Upper lobe of left lung (tissue), 6 donors: ENCODE measurements around the gene ARHGEF2. TPM values are rescaled to one million over a fixed set of nuclear protein-coding genes. Genes with fewer than 3 reads are reported as not detected.

Experiments
- ATAC-seq, 2 donors: fragments of 200-7000 bp; cut with Tn5 transposase; one replicate each; pipeline ENCODE4 v1.9.1; 2022; ENCODE audit warnings: mild to moderate bottlenecking in 2 of 2, moderate library complexity in 2 of 2; ENCODE audit not compliant: low FRiP score in 2 of 2
- DNase-seq, 2 donors: peaks; one replicate each; pipeline ENCODE4 v3.0.0-alpha.2; 2019 to 2020
- H3K27ac ChIP-seq, 4 donors: fragments of 200-600 bp; sonication (generic); one replicate each; pipeline ENCODE4 v1.5.1; 2016 to 2019
- H3K27me3 ChIP-seq, 4 donors: fragments of 200-600 bp; sonication (generic); one replicate each; pipeline ENCODE4 v1.5.1; 2017 to 2019
- H3K36me3 ChIP-seq, 4 donors: fragments of 200-600 bp; sonication (generic); one replicate each; pipeline ENCODE4 v1.5.1; 2016 to 2019
- H3K4me1 ChIP-seq, 4 donors: fragments of 200-600 bp; sonication (generic); one replicate each; pipeline ENCODE4 v1.5.1; 2018 to 2019
- H3K4me3 ChIP-seq, 4 donors: fragments of 200-600 bp; sonication (generic); one replicate each; pipeline ENCODE4 v1.5.1; 2017 to 2019; ENCODE audit warnings: mild to moderate bottlenecking in 2 of 4, moderate library complexity in 1 of 4
- H3K9me3 ChIP-seq, 4 donors: fragments of 200-600 bp; sonication (generic); one replicate each; pipeline ENCODE4 v1.5.1; 2018 to 2019
- CTCF ChIP-seq, 6 experiments: fragments of 450-650 bp in 4 of 6; fragments of 200-600 bp in 2 of 6; sonication (generic) in 2 of 6; IDR thresholded peaks; one replicate each; pipeline ENCODE4 v1.5.1; 2016 to 2019; ENCODE audit warnings: antibody characterized with exemption in 6 of 6
- EP300 ChIP-seq, 4 donors: sonication (generic); formaldehyde crosslinking; IDR thresholded peaks; one replicate each; pipeline ENCODE4 v1.5.1; 2017; ENCODE audit warnings: antibody characterized with exemption in 4 of 4, control low read depth in 2 of 4
- POLR2A ChIP-seq, 4 donors: fragments of 450-650 bp; IDR thresholded peaks; one replicate each; pipeline ENCODE4 v1.5.1; 2016 to 2017; ENCODE audit warnings: antibody characterized with exemption in 4 of 4, mild to moderate bottlenecking in 2 of 4
- POLR2AphosphoS5 ChIP-seq, 2 donors: sonication (generic); formaldehyde crosslinking; IDR thresholded peaks; one replicate each; pipeline ENCODE4 v1.5.1; 2017; ENCODE audit warnings: antibody characterized with exemption in 2 of 2
- WGBS, 2 donors: methylation state at CpG; one replicate each; pipeline ENCODE4 v1.1.5; 2017 to 2018; 5-methylcytosine and 5-hydroxymethylcytosine counted together
- total RNA-seq, 6 donors: library from RNA; depleted of rRNA in 4 of 6; stranded (reverse); fragments of >200 nt in 4 of 6; gene quantifications; one replicate each; pipeline versions ENCODE4 v1.1.0 to v1.2.1, GENCODE V29; 2016 to 2021
- donor health status: DM: no; HTN: no; CAD: no; lungs with moderate emphysema.
- donor health status: DM: no; HTN: yes; CAD: no; lungs with severe emphysema.

The ARHGEF2 gene
- total RNA-seq, 6 donors from 2014 or later: 198 to 969 (median 229) TPM

GRCh38 chr1:155904261-155904660 is 74.1 kb downstream of the ARHGEF2 start:
- 95 to 96% methylated on average over 12 of the region's 12 CpGs for WGBS, 2 donors
- TF ChIP-seq CTCF (IDR thresholded peaks at IDR 0.05) (no peak), POLR2AphosphoS5 (IDR thresholded peaks at IDR 0.05) (no peak), POLR2A (IDR thresholded peaks at IDR 0.05) (no peak), EP300 (IDR thresholded peaks at IDR 0.05) (no peak)
- no peak overlapping the region for H3K4me3 ChIP-seq
- DNase-seq (no peak), ATAC-seq (no peak)
- no peaks in the 10 kb centered on the region for H3K9me3 ChIP-seq
- peaks cover 70 to 100% (median 89%) of the 10 kb centered on the region in 4 donors for H3K36me3 ChIP-seq
- H3K27ac ChIP-seq: no peak overlapping the region
- no peaks in the 10 kb centered on the region for H3K27me3 ChIP-seq
- H3K4me1 ChIP-seq: peaks cover 0 to under 1% (median 0%) of the 10 kb centered on the region in 4 donors

GRCh38 chr1:155900161-155900560 is 78.2 kb downstream of the ARHGEF2 start:
- peaks cover 48 to 92% (median 80%) of the 10 kb centered on the region in 4 donors for H3K36me3 ChIP-seq
- no peaks in the 10 kb centered on the region for H3K27me3 ChIP-seq
- WGBS, 2 donors: 87 to 88% methylated on average over 4 of the region's 4 CpGs
- TF ChIP-seq POLR2AphosphoS5 (IDR thresholded peaks at IDR 0.05) (no peak), CTCF (IDR thresholded peaks at IDR 0.05) (no peak), EP300 (IDR thresholded peaks at IDR 0.05) (no peak), POLR2A (IDR thresholded peaks at IDR 0.05) (no peak)
- H3K4me3 ChIP-seq: no peak overlapping the region
- no peaks in the 10 kb centered on the region for H3K9me3 ChIP-seq
- no peaks in the 10 kb centered on the region for H3K4me1 ChIP-seq
- DNase-seq: no peak
- ATAC-seq: no peak
- H3K27ac ChIP-seq: no peak overlapping the region

- peaks cover 43 to 87% (median 75%) of the 10 kb centered on the region in 4 donors for H3K36me3 ChIP-seq
- H3K27me3 ChIP-seq: no peaks in the 10 kb centered on the region
- no peaks in the 10 kb centered on the region for H3K4me1 ChIP-seq
- no peak overlapping the region for H3K27ac ChIP-seq
- TF ChIP-seq POLR2AphosphoS5 (IDR thresholded peaks at IDR 0.05) (no peak), EP300 (IDR thresholded peaks at IDR 0.05) (no peak), CTCF (IDR thresholded peaks at IDR 0.05) (no peak), POLR2A (IDR thresholded peaks at IDR 0.05) (no peak)
- H3K9me3 ChIP-seq: no peaks in the 10 kb centered on the region
- H3K4me3 ChIP-seq: no peak overlapping the region
- DNase-seq: no peak
- 97 to 98% methylated on average over 2 of the region's 2 CpGs for WGBS, 2 donors
- no peak for ATAC-seq
These were observed 78.7 kb downstream of the ARHGEF2 start for GRCh38 chr1:155899683-155900082.

GRCh38 chr1:155898888-155899287 is 79.5 kb downstream of the ARHGEF2 start:
- no peak for TF ChIP-seq EP300 (IDR thresholded peaks at IDR 0.05)
- TF ChIP-seq POLR2A (IDR thresholded peaks at IDR 0.05): no peak
- no peak for TF ChIP-seq CTCF (IDR thresholded peaks at IDR 0.05)
- no peak for TF ChIP-seq POLR2AphosphoS5 (IDR thresholded peaks at IDR 0.05)
- H3K9me3 ChIP-seq: no peaks in the 10 kb centered on the region
- H3K36me3 ChIP-seq: peaks cover 35 to 79% (median 67%) of the 10 kb centered on the region in 4 donors
- ATAC-seq (no peak), DNase-seq (no peak)
- no peaks in the 10 kb centered on the region for H3K27me3 ChIP-seq
- H3K4me1 ChIP-seq: peaks cover 2 to 4% (median 4%) of the 10 kb centered on the region in 4 donors
- H3K4me3 ChIP-seq: no peak overlapping the region
- H3K27ac ChIP-seq: no peak overlapping the region
- 65% methylated on average over 2 of the region's 2 CpGs for WGBS, 2 donors

DNA sequence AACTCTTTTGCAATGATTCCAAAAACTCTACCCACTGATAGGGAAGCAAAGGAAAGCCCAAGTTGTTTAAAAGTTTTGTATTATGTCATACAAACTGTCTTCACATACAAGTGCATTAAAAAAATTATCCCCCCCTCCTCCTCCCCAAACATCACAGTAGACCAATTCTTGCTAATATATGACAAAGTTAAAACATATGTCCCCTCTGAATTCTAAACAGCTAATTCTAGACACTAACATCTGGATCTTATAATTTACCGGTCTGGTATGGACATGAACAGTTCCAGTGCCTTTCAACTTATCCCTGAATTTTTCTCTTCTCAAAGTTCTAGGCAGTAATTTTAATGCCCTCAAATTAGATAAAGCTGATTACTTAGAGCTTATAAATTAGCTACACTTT is 80.6 kb downstream of the ARHGEF2 start:
- Histone ChIP-seq H3K36me3 (peaks cover 27 to 68% (median 56%) of the 10 kb centered on the region in 4 donors), H3K4me1 (peaks cover 14 to 16% (median 15%) of the 10 kb centered on the region in 4 donors), H3K27me3 (no peaks in the 10 kb centered on the region), H3K4me3 (no peak overlapping the region), H3K9me3 (no peaks in the 10 kb centered on the region), H3K27ac (no peak overlapping the region)
- ATAC-seq: no peak
- DNase-seq: no peak
- WGBS, 2 donors: 88 to 89% methylated on average over 1 of the region's 1 CpG
- no peak for TF ChIP-seq EP300 (IDR thresholded peaks at IDR 0.05)
- TF ChIP-seq CTCF (IDR thresholded peaks at IDR 0.05): no peak
- TF ChIP-seq POLR2AphosphoS5 (IDR thresholded peaks at IDR 0.05): no peak
- no peak for TF ChIP-seq POLR2A (IDR thresholded peaks at IDR 0.05)
